Measurements from ENCODE around the gene ASB1. TPM values are rescaled to one million over a fixed set of nuclear protein-coding genes. Genes with fewer than 3 reads are reported as not detected.

The ASB1 gene
- total RNA-seq, 1 experiment from 2014 or later = 46.0 TPM

DNA sequence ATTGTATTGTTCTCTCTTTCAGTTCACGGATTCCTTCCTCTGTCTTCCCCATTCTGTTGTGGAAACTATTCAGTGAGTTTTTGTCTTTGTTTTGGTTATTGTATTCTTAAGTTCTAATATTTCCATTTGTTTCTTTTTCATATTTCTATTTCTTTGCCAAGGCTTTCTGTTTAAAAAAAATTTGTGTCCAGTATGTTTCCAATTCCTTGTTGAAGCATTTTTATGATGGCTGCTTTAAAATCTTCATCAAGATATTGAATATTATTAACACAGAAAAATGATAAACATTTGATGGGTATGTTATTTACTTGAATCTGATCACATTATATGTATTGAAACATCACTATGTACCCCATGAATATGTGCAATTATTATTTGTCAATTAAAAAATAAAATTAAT, 42.4 kb downstream of the ASB1 start:
- Histone ChIP-seq H3K4me2 (ENCODE audit: insufficient read depth, insufficient read length, low read length) (no peak overlapping the region), H2AK5ac (ENCODE audit: insufficient read length, low read length) (no peak overlapping the region), H3K4ac (ENCODE audit: low read depth, low read length) (no peak overlapping the region), H4K8ac (replicated peaks; ENCODE audit: insufficient read length, low read depth, low read length) (no peak overlapping the region), H2BK120ac (ENCODE audit: low read depth, low read length, poor library complexity, severe bottlenecking) (no peak overlapping the region), H4K20me1 (ENCODE audit: control insufficient read depth, insufficient read depth, insufficient read length) (no peaks in the 10 kb centered on the region), H3K79me1 (ENCODE audit: insufficient read depth, low read depth, low read length, poor library complexity, severe bottlenecking) (no peaks in the 10 kb centered on the region), H3T11ph (ENCODE audit: low read length) (no peak overlapping the region), H2BK20ac (ENCODE audit: low read depth, low read length, poor library complexity, severe bottlenecking) (no peak overlapping the region), H3K9ac (ENCODE audit: extremely low read depth, insufficient read length, low read length) (no peak overlapping the region), H2AFZ (ENCODE audit: low read length) (no peak overlapping the region), H4K91ac (ENCODE audit: insufficient read length, low read depth, low read length) (no peak overlapping the region), H3K56ac (ENCODE audit: insufficient read length, low read depth, low read length) (no peak overlapping the region), H3K4me1 (ENCODE audit: insufficient read depth, low read length) (no peaks in the 10 kb centered on the region), H3K27ac (ENCODE audit: insufficient read length, low read depth, low read length) (no peak overlapping the region), H3K23me2 (ENCODE audit: insufficient read length, low read depth, low read length, poor library complexity, severe bottlenecking) (no peaks in the 10 kb centered on the region), H2BK15ac (ENCODE audit: low read depth, low read length) (no peak overlapping the region), H3K9me3 (ENCODE audit: control insufficient read depth, low read depth, low read length) (no peaks in the 10 kb centered on the region), H3K14ac (ENCODE audit: insufficient read depth, low read length) (no peak overlapping the region), H4K5ac (ENCODE audit: insufficient read length, low read depth, low read length) (no peak overlapping the region), H3K79me2 (ENCODE audit: insufficient read depth, low read length) (no peaks in the 10 kb centered on the region), H2BK5ac (ENCODE audit: insufficient read length, low read length) (no peak overlapping the region), H2BK12ac (ENCODE audit: insufficient read length, low read depth, low read length) (no peak overlapping the region), H3K18ac (ENCODE audit: insufficient read length, low read depth, low read length) (no peak overlapping the region), H3K23ac (ENCODE audit: insufficient read length, low read depth, low read length) (no peak overlapping the region), H3K27me3 (ENCODE audit: insufficient read depth, low read length) (no peaks in the 10 kb centered on the region)
- DNase-seq = no peak
- H3K27ac Mint-ChIP-seq = no peak overlapping the region
- TF ChIP-seq, protein P1, sequence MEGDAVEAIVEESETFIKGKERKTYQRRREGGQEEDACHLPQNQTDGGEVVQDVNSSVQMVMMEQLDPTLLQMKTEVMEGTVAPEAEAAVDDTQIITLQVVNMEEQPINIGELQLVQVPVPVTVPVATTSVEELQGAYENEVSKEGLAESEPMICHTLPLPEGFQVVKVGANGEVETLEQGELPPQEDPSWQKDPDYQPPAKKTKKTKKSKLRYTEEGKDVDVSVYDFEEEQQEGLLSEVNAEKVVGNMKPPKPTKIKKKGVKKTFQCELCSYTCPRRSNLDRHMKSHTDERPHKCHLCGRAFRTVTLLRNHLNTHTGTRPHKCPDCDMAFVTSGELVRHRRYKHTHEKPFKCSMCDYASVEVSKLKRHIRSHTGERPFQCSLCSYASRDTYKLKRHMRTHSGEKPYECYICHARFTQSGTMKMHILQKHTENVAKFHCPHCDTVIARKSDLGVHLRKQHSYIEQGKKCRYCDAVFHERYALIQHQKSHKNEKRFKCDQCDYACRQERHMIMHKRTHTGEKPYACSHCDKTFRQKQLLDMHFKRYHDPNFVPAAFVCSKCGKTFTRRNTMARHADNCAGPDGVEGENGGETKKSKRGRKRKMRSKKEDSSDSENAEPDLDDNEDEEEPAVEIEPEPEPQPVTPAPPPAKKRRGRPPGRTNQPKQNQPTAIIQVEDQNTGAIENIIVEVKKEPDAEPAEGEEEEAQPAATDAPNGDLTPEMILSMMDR (conservative IDR thresholded peaks at IDR 0.05) = no peak
- WGBS (ENCODE audit: extremely low coverage, insufficient read length, low lambda C conversion rate) = no CpG with 5 or more reads among the region's 1 CpG
- H3K36me3 Mint-ChIP-seq (ENCODE audit: insufficient read depth in 1 of 3, low read depth in 3 of 3) = peaks cover 0 to 11% (median 9%) of the 10 kb centered on the region in 3 experiments; a peak in 6 of 7 replicates
- peaks cover 29 to 34% of the 10 kb centered on the region in 2 experiments for H3K9me3 Mint-ChIP-seq
- no peak overlapping the region for H3K4me3 Mint-ChIP-seq
- peaks cover 0 to 6% of the 10 kb centered on the region in 2 experiments; a peak in 1 of 4 replicates for H3K4me1 Mint-ChIP-seq
- H3K27me3 Mint-ChIP-seq (ENCODE audit: low read depth) = no peaks in the 10 kb centered on the region
